Breast epithelium (tissue), 3 donors: ENCODE measurements around the gene DKKL1.

Experiments
- CTCF ChIP-seq, 3 donors: fragments of 450-650 bp; IDR thresholded peaks; one replicate each; pipeline ENCODE4 v1.5.1; 2016 to 2017; ENCODE audit warnings: antibody characterized with exemption in 3 of 3, mild to moderate bottlenecking in 3 of 3, moderate library complexity in 3 of 3
- POLR2A ChIP-seq: fragments of 450-650 bp; IDR thresholded peaks from one replicate; pipeline ENCODE4 v1.6.1; 2016; ENCODE audit warnings: antibody characterized with exemption, mild to moderate bottlenecking, moderate library complexity
- POLR2AphosphoS5 ChIP-seq, 3 donors: sonication (generic); formaldehyde crosslinking; IDR thresholded peaks; one replicate each; pipeline ENCODE4 v1.6.1; 2017; ENCODE audit warnings: antibody characterized with exemption in 3 of 3

GRCh38 chr19:49408816-49409440, 45.3 kb downstream of the DKKL1 start:
- no peak for TF ChIP-seq CTCF (IDR thresholded peaks at IDR 0.05)
- TF ChIP-seq POLR2A: no peak
- no peak for TF ChIP-seq POLR2AphosphoS5 (IDR thresholded peaks at IDR 0.05)
